ENCODE measurements around the gene EHD1.

GRCh38 chr11:64911689-64912088 is 33.3 kb upstream of the EHD1 start:
- TF ChIP-seq CTCF (optimal IDR thresholded peaks at IDR 0.05 in 1 of 3, IDR thresholded peaks at IDR 0.05 in 1 of 3, conservative IDR thresholded peaks at IDR 0.05 in 1 of 3; ENCODE audit: extremely low read depth in 1 of 3, insufficient read depth in 2 of 3, low read length in 3 of 3) (no peak), EZH2 (IDR thresholded peaks at IDR 0.05; ENCODE audit: low read length) (no peak)
